ENCODE data around the gene MUC3A.
"Not testable (repeated sequence)": the region's sequence is repeated elsewhere in the genome, so short reads cannot be mapped to it uniquely, and the experiment has no call there.

Gene MUC3A, protein sequence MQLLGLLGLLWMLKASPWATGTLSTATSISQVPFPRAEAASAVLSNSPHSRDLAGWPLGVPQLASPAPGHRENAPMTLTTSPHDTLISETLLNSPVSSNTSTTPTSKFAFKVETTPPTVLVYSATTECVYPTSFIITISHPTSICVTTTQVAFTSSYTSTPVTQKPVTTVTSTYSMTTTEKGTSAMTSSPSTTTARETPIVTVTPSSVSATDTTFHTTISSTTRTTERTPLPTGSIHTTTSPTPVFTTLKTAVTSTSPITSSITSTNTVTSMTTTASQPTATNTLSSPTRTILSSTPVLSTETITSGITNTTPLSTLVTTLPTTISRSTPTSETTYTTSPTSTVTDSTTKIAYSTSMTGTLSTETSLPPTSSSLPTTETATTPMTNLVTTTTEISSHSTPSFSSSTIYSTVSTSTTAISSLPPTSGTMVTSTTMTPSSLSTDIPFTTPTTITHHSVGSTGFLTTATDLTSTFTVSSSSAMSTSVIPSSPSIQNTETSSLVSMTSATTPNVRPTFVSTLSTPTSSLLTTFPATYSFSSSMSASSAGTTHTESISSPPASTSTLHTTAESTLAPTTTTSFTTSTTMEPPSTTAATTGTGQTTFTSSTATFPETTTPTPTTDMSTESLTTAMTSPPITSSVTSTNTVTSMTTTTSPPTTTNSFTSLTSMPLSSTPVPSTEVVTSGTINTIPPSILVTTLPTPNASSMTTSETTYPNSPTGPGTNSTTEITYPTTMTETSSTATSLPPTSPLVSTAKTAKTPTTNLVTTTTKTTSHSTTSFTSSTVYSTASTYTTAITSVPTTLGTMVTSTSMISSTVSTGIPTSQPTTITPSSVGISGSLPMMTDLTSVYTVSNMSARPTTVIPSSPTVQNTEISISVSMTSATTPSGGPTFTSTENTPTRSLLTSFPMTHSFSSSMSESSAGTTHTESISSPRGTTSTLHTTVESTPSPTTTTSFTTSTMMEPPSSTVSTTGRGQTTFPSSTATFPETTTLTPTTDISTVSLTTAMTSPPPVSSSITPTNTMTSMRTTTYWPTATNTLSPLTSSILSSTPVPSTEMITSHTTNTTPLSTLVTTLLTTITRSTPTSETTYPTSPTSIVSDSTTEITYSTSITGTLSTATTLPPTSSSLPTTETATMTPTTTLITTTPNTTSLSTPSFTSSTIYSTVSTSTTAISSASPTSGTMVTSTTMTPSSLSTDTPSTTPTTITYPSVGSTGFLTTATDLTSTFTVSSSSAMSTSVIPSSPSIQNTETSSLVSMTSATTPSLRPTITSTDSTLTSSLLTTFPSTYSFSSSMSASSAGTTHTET (N-terminal part only)

DNA sequence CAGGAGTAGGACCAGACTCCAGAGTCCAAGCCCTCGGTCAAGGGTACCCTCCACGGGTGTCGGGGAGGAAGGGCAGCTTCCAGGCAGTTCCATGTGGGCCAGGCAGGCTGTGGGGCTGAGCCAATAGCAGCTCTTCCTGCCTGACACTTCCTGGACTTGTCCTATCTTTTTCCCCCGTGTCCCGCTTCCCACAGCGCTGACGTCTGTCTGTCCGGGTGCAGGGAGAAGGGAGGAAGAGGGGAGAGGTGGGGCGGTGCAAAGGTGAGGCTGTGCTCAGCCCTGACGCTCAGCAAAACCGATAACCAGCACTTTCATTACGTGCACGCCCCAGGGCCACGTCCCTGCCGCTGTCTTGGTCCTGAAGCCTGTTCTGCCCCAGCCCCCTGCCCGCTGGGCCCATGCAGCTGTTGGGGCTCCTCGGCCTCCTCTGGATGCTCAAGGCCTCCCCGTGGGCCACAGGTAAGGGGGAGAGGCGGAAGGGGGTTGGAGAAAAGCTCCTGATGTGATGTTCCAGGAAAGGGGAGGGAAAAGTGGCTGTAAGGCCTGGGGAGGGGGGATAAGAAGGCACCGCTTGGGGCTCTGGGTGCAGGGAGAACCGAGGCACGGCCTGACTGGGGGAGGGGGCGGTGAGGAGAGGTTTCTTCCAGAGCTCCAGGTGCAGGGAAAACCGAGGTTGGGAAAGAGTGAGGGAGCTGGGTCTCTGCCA lies at the start of gene MUC3A:
TSS of gene MUC3A (plus strand) at position 308 of the 706 bp plus-strand sequence. CDS start at position 399, 91 bp downstream.
- TF ChIP-seq, protein P1, sequence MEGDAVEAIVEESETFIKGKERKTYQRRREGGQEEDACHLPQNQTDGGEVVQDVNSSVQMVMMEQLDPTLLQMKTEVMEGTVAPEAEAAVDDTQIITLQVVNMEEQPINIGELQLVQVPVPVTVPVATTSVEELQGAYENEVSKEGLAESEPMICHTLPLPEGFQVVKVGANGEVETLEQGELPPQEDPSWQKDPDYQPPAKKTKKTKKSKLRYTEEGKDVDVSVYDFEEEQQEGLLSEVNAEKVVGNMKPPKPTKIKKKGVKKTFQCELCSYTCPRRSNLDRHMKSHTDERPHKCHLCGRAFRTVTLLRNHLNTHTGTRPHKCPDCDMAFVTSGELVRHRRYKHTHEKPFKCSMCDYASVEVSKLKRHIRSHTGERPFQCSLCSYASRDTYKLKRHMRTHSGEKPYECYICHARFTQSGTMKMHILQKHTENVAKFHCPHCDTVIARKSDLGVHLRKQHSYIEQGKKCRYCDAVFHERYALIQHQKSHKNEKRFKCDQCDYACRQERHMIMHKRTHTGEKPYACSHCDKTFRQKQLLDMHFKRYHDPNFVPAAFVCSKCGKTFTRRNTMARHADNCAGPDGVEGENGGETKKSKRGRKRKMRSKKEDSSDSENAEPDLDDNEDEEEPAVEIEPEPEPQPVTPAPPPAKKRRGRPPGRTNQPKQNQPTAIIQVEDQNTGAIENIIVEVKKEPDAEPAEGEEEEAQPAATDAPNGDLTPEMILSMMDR (IDR thresholded peaks at IDR 0.05; ENCODE audit: control insufficient read depth, extremely low read depth, insufficient read depth): no peak
- no peak within 1 kb of the TSS for H3K4me3 ChIP-seq (ENCODE audit: low read depth, low read length)
- no peak for DNase-seq (ENCODE audit: low read depth)

DNA sequence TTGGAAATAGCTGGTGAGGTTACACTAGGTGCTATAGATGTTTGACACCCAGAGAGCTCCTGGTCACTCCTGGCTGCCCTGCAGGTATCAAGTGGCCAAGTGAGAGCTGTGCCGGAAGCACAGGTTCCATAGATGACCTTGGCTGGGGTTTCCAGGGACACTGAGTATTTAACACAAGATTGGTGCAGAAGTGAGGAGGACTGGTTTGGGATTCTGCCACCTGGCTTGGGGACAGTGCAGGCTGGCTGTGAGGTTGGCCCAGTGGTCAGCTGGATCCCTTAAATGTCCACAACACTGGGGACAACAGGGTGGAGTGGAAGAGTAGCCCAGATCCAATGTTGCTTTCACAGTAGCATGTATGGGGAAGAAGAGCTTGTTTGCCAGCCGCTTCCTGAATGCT lies 48.4 kb upstream of the MUC3A start:
- no peak overlapping the region for H3K4me3 ChIP-seq (ENCODE audit: low read depth, low read length)
- TF ChIP-seq, protein P1 (IDR thresholded peaks at IDR 0.05; ENCODE audit: control insufficient read depth, extremely low read depth, insufficient read depth): no peak
- DNase-seq (ENCODE audit: low read depth): no peak

DNA sequence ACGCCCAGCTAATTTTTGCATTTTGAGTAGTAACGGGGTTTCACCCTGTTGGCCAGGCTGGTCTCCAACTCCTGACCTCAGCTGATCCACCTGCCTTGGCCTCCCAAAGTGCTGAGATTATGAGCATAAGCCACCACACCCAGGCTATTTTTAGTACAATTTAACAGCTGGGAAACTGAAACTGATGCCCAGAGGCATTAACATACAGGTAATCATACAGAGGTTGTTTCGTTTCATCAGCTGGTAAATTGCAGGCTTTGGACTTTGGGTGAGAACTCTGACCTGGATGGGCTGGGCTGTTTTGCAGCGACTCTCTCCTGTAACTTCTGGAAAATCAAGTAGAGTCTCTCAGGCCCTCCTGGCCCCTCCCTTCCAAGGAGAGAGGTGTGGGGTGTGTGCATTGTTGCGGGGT lies 47.4 kb upstream of the MUC3A start:
- DNase-seq (ENCODE audit: low read depth): no peak
- TF ChIP-seq, protein P1 (IDR thresholded peaks at IDR 0.05; ENCODE audit: control insufficient read depth, extremely low read depth, insufficient read depth): no peak
- H3K4me3 ChIP-seq (ENCODE audit: low read depth, low read length): no peak overlapping the region

DNA sequence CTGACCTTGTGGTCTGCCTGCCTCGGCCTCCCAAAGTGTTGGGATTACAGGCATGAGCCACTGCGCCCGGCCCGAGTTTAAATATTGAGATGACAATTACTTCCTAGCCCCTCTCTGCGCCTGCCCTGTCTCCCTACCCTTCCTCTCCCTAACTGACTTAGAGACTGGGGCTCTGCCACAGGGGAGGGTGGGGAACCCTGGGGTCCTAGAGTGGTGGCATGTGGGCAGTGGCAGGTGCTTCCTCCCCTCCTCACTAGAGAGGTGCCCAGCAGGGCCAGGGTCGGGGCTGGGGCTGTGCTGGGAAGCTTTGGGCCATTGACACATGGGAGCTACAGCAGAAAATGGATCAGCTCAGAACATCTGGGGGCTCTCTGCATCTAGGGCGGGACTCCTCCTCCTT lies 46.7 kb upstream of the MUC3A start:
- H3K4me3 ChIP-seq (ENCODE audit: low read depth, low read length): no peak overlapping the region
- TF ChIP-seq, protein P1 (IDR thresholded peaks at IDR 0.05; ENCODE audit: control insufficient read depth, extremely low read depth, insufficient read depth): no peak
- no peak for DNase-seq (ENCODE audit: low read depth)

DNA sequence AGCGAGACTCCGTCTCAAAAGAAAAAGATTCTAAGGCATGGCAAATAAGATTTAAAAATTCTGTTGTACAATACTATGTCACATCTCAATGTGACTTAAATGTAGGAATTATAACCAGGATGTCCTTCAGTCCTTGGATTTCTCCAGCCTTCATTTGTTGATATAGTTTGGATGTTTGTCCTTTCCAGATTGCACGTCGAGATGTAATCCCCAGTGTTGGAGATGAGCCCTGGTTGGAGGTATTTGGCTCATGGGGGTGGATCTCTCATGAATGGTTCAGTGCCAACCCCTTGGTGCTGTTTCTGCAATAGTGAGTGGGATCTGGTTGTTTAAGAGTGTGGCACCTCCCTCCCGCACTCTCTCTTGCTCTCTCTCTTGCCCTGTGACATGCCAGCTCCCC lies 40.8 kb upstream of the MUC3A start:
- TF ChIP-seq, protein P1 (IDR thresholded peaks at IDR 0.05; ENCODE audit: control insufficient read depth, extremely low read depth, insufficient read depth): no peak
- no peak for DNase-seq (ENCODE audit: low read depth)

DNA sequence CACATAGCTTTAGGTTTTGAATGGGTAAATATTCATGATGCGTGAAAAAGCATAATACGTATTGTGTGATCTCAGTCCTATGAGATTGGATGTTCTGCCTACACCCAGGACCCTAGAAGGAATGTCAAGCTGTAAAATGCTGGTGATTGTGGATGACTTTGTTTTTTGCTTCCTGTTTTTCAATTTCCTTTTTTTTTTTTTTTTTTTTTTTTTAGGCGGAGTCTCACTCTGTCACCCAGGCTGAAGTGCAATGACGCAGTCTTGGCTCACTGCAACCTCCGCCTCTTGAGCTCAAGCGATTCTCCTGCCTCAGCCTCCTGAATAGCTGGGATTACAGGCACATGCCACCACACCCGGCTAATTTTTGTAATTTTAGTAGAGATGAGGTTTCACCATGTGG lies 38.9 kb upstream of the MUC3A start:
- not testable (repeated sequence) for H3K4me3 ChIP-seq (ENCODE audit: low read depth, low read length); DNase-seq (ENCODE audit: low read depth)

More for the DNA sequence above, 40.8 kb upstream of the MUC3A start:
- no peak overlapping the region for H3K4me3 ChIP-seq (ENCODE audit: low read depth, low read length)

Data from LNCaP clone FGC (cell line).